Endodermal cell (in vitro differentiated cells): ENCODE measurements around the gene SORL1. TPM values are rescaled to one million over a fixed set of nuclear protein-coding genes. Genes with fewer than 3 reads are reported as not detected.

Source experiments
- DNase-seq: peaks from one replicate; pipeline ENCODE4 v3.0.0-alpha.2; 2017
- H3K27ac ChIP-seq: 2 replicates; pipeline ENCODE4 v1.5.1; 2013; ENCODE audit warnings: mild to moderate bottlenecking, low read depth, low read length, moderate library complexity
- H3K27me3 ChIP-seq: 2 replicates; pipeline ENCODE4 v1.6.1; 2013; ENCODE audit warnings: mild to moderate bottlenecking, low read length, moderate library complexity; ENCODE audit not compliant: insufficient read depth, control insufficient read depth, poor library complexity, severe bottlenecking
- H3K36me3 ChIP-seq: 2 replicates; pipeline ENCODE4 v1.7.0; 2013; ENCODE audit warnings: mild to moderate bottlenecking, low read length, moderate library complexity; ENCODE audit not compliant: control insufficient read depth, insufficient read depth
- H3K4me1 ChIP-seq: one replicate; pipeline ENCODE4 v1.7.0; 2013; ENCODE audit warnings: low read length; ENCODE audit not compliant: control insufficient read depth, insufficient read depth
- H3K4me3 ChIP-seq: 2 replicates; pipeline ENCODE4 v1.5.1; 2013; ENCODE audit warnings: mild to moderate bottlenecking, low read length, moderate library complexity
- H3K9ac ChIP-seq: 2 replicates; pipeline ENCODE4 v1.6.1; 2013; ENCODE audit warnings: mild to moderate bottlenecking, low read length, moderate library complexity; ENCODE audit not compliant: poor library complexity, severe bottlenecking; ENCODE audit errors: extremely low read depth
- H3K9me3 ChIP-seq: 2 replicates; pipeline ENCODE4 v1.6.1; 2013; ENCODE audit warnings: mild to moderate bottlenecking, low read length, moderate library complexity; ENCODE audit not compliant: control insufficient read depth
- H3K27ac Mint-ChIP-seq: 2 replicates; pipeline ENCODE4 v1.8.0; 2020; ENCODE audit warnings: mixed read lengths
- H3K27me3 Mint-ChIP-seq: 2 replicates; pipeline ENCODE4 v1.8.0; 2021; ENCODE audit warnings: mild to moderate bottlenecking, mixed read lengths; ENCODE audit not compliant: insufficient read depth
- H3K36me3 Mint-ChIP-seq: 2 replicates; pipeline ENCODE4 v1.8.0; 2020; ENCODE audit warnings: low read depth, mixed read lengths
- H3K4me1 Mint-ChIP-seq: 2 replicates; pipeline ENCODE4 v1.8.0; 2020; ENCODE audit warnings: mixed read lengths
- H3K4me3 Mint-ChIP-seq: 2 replicates; pipeline ENCODE4 v1.8.0; 2020; ENCODE audit warnings: mild to moderate bottlenecking, moderate library complexity, mixed read lengths
- H3K9me3 Mint-ChIP-seq: 2 replicates; pipeline ENCODE4 v1.8.0; 2020; ENCODE audit warnings: mild to moderate bottlenecking, mixed read lengths
- WGBS, 2 experiments: methylation state at CpG; one replicate each; pipeline versions ENCODE4 v1.1.5 to v1.1.7; 2013; ENCODE audit warnings: missing lambda C conversion rate in 2 of 2, mixed read lengths in 1 of 2; ENCODE audit not compliant: insufficient coverage in 1 of 2, insufficient read length in 1 of 2; 5-methylcytosine and 5-hydroxymethylcytosine counted together
- total RNA-seq, 2 donors: library from RNA; stranded (reverse); fragmentation: NEBNext Ultra II Directional in 1 of 2; extraction: Animal tissue kit (Norgen Biotek cat#: 25700) in 1 of 2; gene quantifications; 2 replicates in 1 of 2; 3 replicates in 1 of 2; pipeline ENCODE4 v1.2.1, GENCODE V29; 2021
- TF ChIP-seq, protein P1 (sequence below): fragments of 200-600 bp; sonication (generic); conservative IDR thresholded peaks from 2 replicates; pipeline ENCODE4 v1.5.0; 2021; ENCODE audit warnings: antibody characterized with exemption, mild to moderate bottlenecking

Gene SORL1
- total RNA-seq, 2 donors from 2014 or later: 56.4 to 57.5 TPM

DNA sequence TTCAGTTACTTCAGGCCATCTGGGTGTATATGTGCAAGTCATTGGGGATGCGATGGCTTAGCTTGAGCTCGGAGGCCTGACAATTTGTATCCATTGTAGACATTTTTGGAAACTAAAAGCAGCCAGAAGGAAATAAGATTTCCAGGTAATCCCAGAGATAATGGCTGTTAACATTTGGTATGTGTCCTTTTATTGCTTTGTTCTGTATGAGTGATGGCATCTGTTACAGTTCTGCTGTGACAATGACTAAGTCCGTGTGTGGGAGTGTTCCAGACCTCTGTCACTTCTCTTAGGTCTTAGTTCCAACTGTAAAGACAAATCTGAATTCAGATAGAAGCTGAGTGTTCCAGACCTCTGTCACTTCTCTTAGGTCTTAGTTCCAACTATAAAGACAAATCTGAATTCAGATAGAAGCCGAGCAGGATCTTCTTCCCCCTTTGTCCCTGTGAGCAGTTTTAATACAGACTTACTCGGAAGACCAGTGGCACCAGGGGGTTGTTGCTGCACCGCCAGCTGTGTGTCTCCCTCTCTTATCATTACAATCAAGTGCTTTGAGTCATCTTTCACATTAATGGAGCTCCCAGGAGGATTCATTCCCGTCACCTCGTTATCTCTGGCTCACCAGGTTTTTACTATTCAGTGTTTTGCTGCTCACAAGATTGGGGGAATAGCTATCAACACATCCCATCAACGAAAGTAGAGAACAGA, 191.5 kb downstream of the SORL1 start:
- Mint-ChIP-seq H3K27ac (peak overlapping the region; percentile 38), H3K27me3 (peaks cover 2% of the 10 kb centered on the region)

DNA sequence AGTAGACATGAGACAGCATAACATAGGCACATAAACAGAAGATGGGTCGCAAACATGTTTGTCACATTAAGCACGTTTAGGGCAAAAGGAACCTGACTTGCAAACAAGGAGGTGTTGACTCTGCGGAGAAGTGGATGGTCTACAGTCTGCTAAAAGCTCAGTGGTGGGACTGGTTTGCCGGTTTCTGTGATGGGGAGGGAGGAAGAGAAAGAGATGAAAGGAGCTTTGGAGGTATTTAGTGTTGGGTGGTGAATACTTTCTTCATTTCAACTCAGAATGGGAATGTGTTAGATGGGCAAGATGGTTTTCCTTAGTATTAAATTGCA, 192.0 kb downstream of the SORL1 start:
- Mint-ChIP-seq H3K9me3 (no peaks in the 10 kb centered on the region), H3K4me1 (peaks cover 24% of the 10 kb centered on the region), H3K27me3 (peaks cover 2% of the 10 kb centered on the region), H3K27ac (peak overlapping the region; percentile 38), H3K4me3 (no peak overlapping the region), H3K36me3 (peaks cover 2% of the 10 kb centered on the region)
- H3K9me3 ChIP-seq: no peaks in the 10 kb centered on the region
- peak; percentile 69 for DNase-seq
- TF ChIP-seq, protein P1, sequence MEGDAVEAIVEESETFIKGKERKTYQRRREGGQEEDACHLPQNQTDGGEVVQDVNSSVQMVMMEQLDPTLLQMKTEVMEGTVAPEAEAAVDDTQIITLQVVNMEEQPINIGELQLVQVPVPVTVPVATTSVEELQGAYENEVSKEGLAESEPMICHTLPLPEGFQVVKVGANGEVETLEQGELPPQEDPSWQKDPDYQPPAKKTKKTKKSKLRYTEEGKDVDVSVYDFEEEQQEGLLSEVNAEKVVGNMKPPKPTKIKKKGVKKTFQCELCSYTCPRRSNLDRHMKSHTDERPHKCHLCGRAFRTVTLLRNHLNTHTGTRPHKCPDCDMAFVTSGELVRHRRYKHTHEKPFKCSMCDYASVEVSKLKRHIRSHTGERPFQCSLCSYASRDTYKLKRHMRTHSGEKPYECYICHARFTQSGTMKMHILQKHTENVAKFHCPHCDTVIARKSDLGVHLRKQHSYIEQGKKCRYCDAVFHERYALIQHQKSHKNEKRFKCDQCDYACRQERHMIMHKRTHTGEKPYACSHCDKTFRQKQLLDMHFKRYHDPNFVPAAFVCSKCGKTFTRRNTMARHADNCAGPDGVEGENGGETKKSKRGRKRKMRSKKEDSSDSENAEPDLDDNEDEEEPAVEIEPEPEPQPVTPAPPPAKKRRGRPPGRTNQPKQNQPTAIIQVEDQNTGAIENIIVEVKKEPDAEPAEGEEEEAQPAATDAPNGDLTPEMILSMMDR: no peak
- H3K4me1 ChIP-seq: peaks cover 3% of the 10 kb centered on the region
- H3K9ac ChIP-seq: no peak overlapping the region
- 55 to 81% methylated on average over 2 to 4 of the region's 4 CpGs for WGBS, 2 experiments
- no peaks in the 10 kb centered on the region for H3K27me3 ChIP-seq
- H3K4me3 ChIP-seq: peak overlapping the region; percentile 71
- H3K27ac ChIP-seq: no peak overlapping the region
- H3K36me3 ChIP-seq: no peaks in the 10 kb centered on the region

More for the DNA sequence above, 191.5 kb downstream of the SORL1 start:
- Histone ChIP-seq H3K4me3 (peak overlapping the region; percentile 71), H3K27me3 (no peaks in the 10 kb centered on the region), H3K9me3 (no peaks in the 10 kb centered on the region), H3K36me3 (no peaks in the 10 kb centered on the region), H3K9ac (no peak overlapping the region), H3K27ac (no peak overlapping the region), H3K4me1 (peaks cover 5% of the 10 kb centered on the region)
- peak; percentile 77 for DNase-seq
- Mint-ChIP-seq H3K36me3 (peaks cover 2% of the 10 kb centered on the region), H3K4me1 (peaks cover 24% of the 10 kb centered on the region), H3K9me3 (no peaks in the 10 kb centered on the region), H3K4me3 (no peak overlapping the region)
- TF ChIP-seq, protein P1: no peak
- 33 to 61% methylated on average over 9 of the region's 9 CpGs for WGBS, 2 experiments

GRCh38 chr11:121645001-121645400, 192.9 kb downstream of the SORL1 start:
- Mint-ChIP-seq H3K4me3 (no peak overlapping the region), H3K27ac (no peak overlapping the region), H3K9me3 (no peaks in the 10 kb centered on the region), H3K36me3 (peaks cover 2% of the 10 kb centered on the region), H3K27me3 (peaks cover 2% of the 10 kb centered on the region), H3K4me1 (peaks cover 31% of the 10 kb centered on the region)
- H3K36me3 ChIP-seq: no peaks in the 10 kb centered on the region
- TF ChIP-seq, protein P1: no peak
- no peak overlapping the region for H3K9ac ChIP-seq
- no peaks in the 10 kb centered on the region for H3K27me3 ChIP-seq
- 80 to 87% methylated on average over 1 of the region's 2 CpGs for WGBS, 2 experiments
- H3K4me3 ChIP-seq: no peak overlapping the region
- no peaks in the 10 kb centered on the region for H3K9me3 ChIP-seq
- peaks cover 8% of the 10 kb centered on the region for H3K4me1 ChIP-seq
- no peak for DNase-seq
- H3K27ac ChIP-seq: no peak overlapping the region
